DND-41 (cell line): ENCODE data around the gene LILRA5.

Experiments
- ATAC-seq: fragments of 200-7000 bp; cut with Tn5 transposase; 3 replicates; pipeline ENCODE4 v1.9.1; 2021; ENCODE audit warnings: low read depth; ENCODE audit not compliant: insufficient read depth
- DNase-seq: peaks from one replicate; pipeline ENCODE4 v3.0.0-alpha.2; 2020
- H2AFZ ChIP-seq: 2 replicates; pipeline ENCODE4 v1.6.0; 2012; ENCODE audit warnings: low read depth, low read length
- H3K27ac ChIP-seq: 2 replicates; pipeline ENCODE4 v1.5.1; 2012; ENCODE audit warnings: low read length, inconsistent platforms
- H3K27me3 ChIP-seq: fragments of 200-600 bp; sonication (generic); 2 replicates; pipeline ENCODE4 v1.6.0; 2012; ENCODE audit warnings: low read length, mild to moderate bottlenecking, inconsistent platforms; ENCODE audit not compliant: insufficient read depth, poor library complexity
- H3K36me3 ChIP-seq: 2 replicates; pipeline ENCODE4 v1.5.1; 2012; ENCODE audit warnings: low read length, inconsistent platforms; ENCODE audit not compliant: insufficient read depth
- H3K4me1 ChIP-seq: 2 replicates; pipeline ENCODE4 v1.5.1; 2012; ENCODE audit warnings: mild to moderate bottlenecking, low read length; ENCODE audit not compliant: insufficient read depth
- H3K4me2 ChIP-seq: 2 replicates; pipeline ENCODE4 v1.6.0; 2012; ENCODE audit warnings: mild to moderate bottlenecking, moderate library complexity, low read length, inconsistent platforms; ENCODE audit not compliant: insufficient read depth
- H3K4me3 ChIP-seq, 2 experiments: fragments of 200-600 bp in 1 of 2; shearing (Covaris generic) in 1 of 2; 2 replicates each; pipeline ENCODE4 v1.5.1; 2012 to 2016; ENCODE audit warnings: inconsistent platforms in 2 of 2, low read length in 2 of 2, mild to moderate bottlenecking in 2 of 2, low read depth in 1 of 2, moderate library complexity in 1 of 2
- H3K79me2 ChIP-seq: 2 replicates; pipeline ENCODE4 v1.6.0; 2012; ENCODE audit warnings: low read length, inconsistent platforms; ENCODE audit not compliant: insufficient read depth
- H3K9ac ChIP-seq: 2 replicates; pipeline ENCODE4 v1.6.0; 2012; ENCODE audit warnings: low read depth, mild to moderate bottlenecking, inconsistent platforms, low read length, moderate library complexity
- H3K9me3 ChIP-seq: 2 replicates; pipeline ENCODE4 v1.5.1; 2012; ENCODE audit warnings: low read length, moderate library complexity, mild to moderate bottlenecking, inconsistent platforms; ENCODE audit not compliant: insufficient read depth, severe bottlenecking
- H4K20me1 ChIP-seq: 2 replicates; pipeline ENCODE4 v1.6.0; 2012; ENCODE audit warnings: low read length; ENCODE audit not compliant: insufficient read depth
- CTCF ChIP-seq: IDR thresholded peaks from 2 replicates; pipeline ENCODE4 v1.5.1; 2012; ENCODE audit warnings: borderline replicate concordance, low read length, moderate library complexity, mild to moderate bottlenecking; ENCODE audit not compliant: poor library complexity, severe bottlenecking; ENCODE audit errors: extremely low read depth
- EZH2 ChIP-seq: IDR thresholded peaks from 3 replicates; pipeline ENCODE4 v1.6.1; 2012; ENCODE audit warnings: borderline replicate concordance, low read depth, mild to moderate bottlenecking, moderate library complexity, low read length, inconsistent platforms; ENCODE audit not compliant: severe bottlenecking

The LILRA5 gene

GRCh38 chr19:54354761-54355160, 41.8 kb upstream of the LILRA5 start:
- no peak for TF ChIP-seq CTCF
- TF ChIP-seq EZH2 = no peak
- Histone ChIP-seq H3K4me2 (no peak overlapping the region), H3K4me3 (no peak overlapping the region), H3K27me3 (no peaks in the 10 kb centered on the region), H3K36me3 (peaks cover 41% of the 10 kb centered on the region), H2AFZ (no peak overlapping the region), H3K4me1 (no peaks in the 10 kb centered on the region), H3K27ac (no peak overlapping the region), H3K9ac (no peak overlapping the region), H3K79me2 (peaks cover 8% of the 10 kb centered on the region; the same call in 1 of the 2 replicates), H3K9me3 (no peaks in the 10 kb centered on the region), H4K20me1 (peaks cover 41% of the 10 kb centered on the region)
- DNase-seq (no peak), ATAC-seq (no peak)

GRCh38 chr19:54352546-54352945, 39.6 kb upstream of the LILRA5 start:
- no peak overlapping the region for H3K4me3 ChIP-seq
- no peak for DNase-seq
- H4K20me1 ChIP-seq = peaks cover 40% of the 10 kb centered on the region
- peaks cover 8% of the 10 kb centered on the region; the same call in 1 of the 2 replicates for H3K79me2 ChIP-seq
- H3K9ac ChIP-seq = no peak overlapping the region
- no peaks in the 10 kb centered on the region for H3K9me3 ChIP-seq
- H3K27me3 ChIP-seq = peaks cover under 1% of the 10 kb centered on the region
- no peak overlapping the region for H3K4me2 ChIP-seq
- TF ChIP-seq EZH2 (no peak), CTCF (no peak)
- no peak overlapping the region for H2AFZ ChIP-seq
- H3K27ac ChIP-seq = no peak overlapping the region
- no peaks in the 10 kb centered on the region for H3K4me1 ChIP-seq
- peak; percentile 22; the same call in 2 of the 3 replicates for ATAC-seq
- peaks cover 37% of the 10 kb centered on the region for H3K36me3 ChIP-seq

GRCh38 chr19:54352041-54352440, 39.1 kb upstream of the LILRA5 start:
- H3K27ac ChIP-seq = no peak overlapping the region
- no peaks in the 10 kb centered on the region for H3K9me3 ChIP-seq
- H3K36me3 ChIP-seq = peaks cover 32% of the 10 kb centered on the region
- ATAC-seq (peak; percentile 60), DNase-seq (peak; percentile 35)
- H3K27me3 ChIP-seq = peaks cover 5% of the 10 kb centered on the region
- H3K9ac ChIP-seq = no peak overlapping the region
- H4K20me1 ChIP-seq = peaks cover 35% of the 10 kb centered on the region
- no peak overlapping the region for H3K4me3 ChIP-seq
- H3K4me1 ChIP-seq = no peaks in the 10 kb centered on the region
- no peak overlapping the region for H2AFZ ChIP-seq
- no peak overlapping the region for H3K4me2 ChIP-seq
- TF ChIP-seq EZH2 = no peak
- TF ChIP-seq CTCF = no peak
- peaks cover 4% of the 10 kb centered on the region; the same call in 1 of the 2 replicates for H3K79me2 ChIP-seq

GRCh38 chr19:54351474-54351873, 38.5 kb upstream of the LILRA5 start:
- no peak for DNase-seq
- H3K36me3 ChIP-seq = peaks cover 26% of the 10 kb centered on the region
- H3K4me2 ChIP-seq = no peak overlapping the region
- peaks cover 29% of the 10 kb centered on the region for H4K20me1 ChIP-seq
- H3K9ac ChIP-seq = no peak overlapping the region
- H3K9me3 ChIP-seq = no peaks in the 10 kb centered on the region
- no peaks in the 10 kb centered on the region for H3K79me2 ChIP-seq
- peaks cover 8% of the 10 kb centered on the region for H3K27me3 ChIP-seq
- no peak overlapping the region for H3K27ac ChIP-seq
- TF ChIP-seq CTCF = no peak
- no peak for TF ChIP-seq EZH2
- no peak overlapping the region for H2AFZ ChIP-seq
- no peak for ATAC-seq
- no peaks in the 10 kb centered on the region for H3K4me1 ChIP-seq
- H3K4me3 ChIP-seq = no peak overlapping the region
